Memory B cell (primary cell): ENCODE results near the gene ACTBL2.

ENCODE experiments used
- ATAC-seq: fragments of 150-1000 bp; cut with Tn5 transposase; 2 replicates; pipeline ENCODE4 v1.10.0; 2021; ENCODE audit warnings: low read depth, mild to moderate bottlenecking, moderate library complexity
- DNase-seq, 2 donors: peaks; one replicate each; pipeline ENCODE4 v3.0.0; 2022; ENCODE audit warnings: low spot score in 2 of 2
- H3K27ac Mint-ChIP-seq: one replicate; pipeline ENCODE4 v1.8.0; 2022; ENCODE audit warnings: mild to moderate bottlenecking, moderate library complexity, mixed read lengths
- H3K27me3 Mint-ChIP-seq: one replicate; pipeline ENCODE4 v1.8.0; 2022; ENCODE audit warnings: mixed read lengths
- H3K36me3 Mint-ChIP-seq: one replicate; pipeline ENCODE4 v1.8.0; 2022; ENCODE audit warnings: mild to moderate bottlenecking, mixed read lengths
- H3K4me1 Mint-ChIP-seq: one replicate; pipeline ENCODE4 v1.8.0; 2022; ENCODE audit warnings: mixed read lengths
- H3K4me3 Mint-ChIP-seq: one replicate; pipeline ENCODE4 v1.8.0; 2022; ENCODE audit warnings: mild to moderate bottlenecking, moderate library complexity, mixed read lengths
- H3K9me3 Mint-ChIP-seq: one replicate; pipeline ENCODE4 v1.8.0; 2022; ENCODE audit warnings: mixed read lengths

ACTBL2 gene

GRCh38 chr5:57431759-57432158 lies 50.9 kb downstream of the ACTBL2 start:
- Mint-ChIP-seq H3K27ac (no peak overlapping the region), H3K9me3 (no peaks in the 10 kb centered on the region), H3K27me3 (peaks cover 2% of the 10 kb centered on the region), H3K4me3 (no peak overlapping the region), H3K36me3 (no peaks in the 10 kb centered on the region), H3K4me1 (no peaks in the 10 kb centered on the region)
- DNase-seq (no peak), ATAC-seq (no peak)
